Astrocyte (in vitro differentiated cells and primary cell): ENCODE measurements around the gene RBP4. TPM values are rescaled to one million over a fixed set of nuclear protein-coding genes. Genes with fewer than 3 reads are reported as not detected.
A peak's percentile ranks its signal among the peaks of the same experiment; 100 is the strongest.

ENCODE experiments used
- DNase-seq: peaks from one replicate; pipeline ENCODE4 v3.0.0-alpha.2; 2010; ENCODE audit warnings: low read depth
- FAIRE-seq: peaks from 2 replicates; lab custom pipeline; 2011; peaks lifted over from hg19 to GRCh38; lab: Jason Lieb, UNC
- H2AFZ ChIP-seq: 2 replicates; pipeline ENCODE4 v1.6.0; 2012; ENCODE audit warnings: low read depth, low read length, inconsistent platforms
- H3K27ac ChIP-seq: 2 replicates; pipeline ENCODE4 v1.5.1; 2011; ENCODE audit warnings: low read depth, low read length, inconsistent platforms
- H3K27me3 ChIP-seq: 2 replicates; pipeline ENCODE4 v1.6.0; 2011; ENCODE audit warnings: low read length, inconsistent platforms; ENCODE audit not compliant: insufficient read depth
- H3K36me3 ChIP-seq: 2 replicates; pipeline ENCODE4 v1.5.1; 2011; ENCODE audit warnings: low read length, inconsistent platforms; ENCODE audit not compliant: insufficient read depth
- H3K4me1 ChIP-seq: 2 replicates; pipeline ENCODE4 v1.5.1; 2011; ENCODE audit warnings: low read length, inconsistent platforms; ENCODE audit not compliant: insufficient read depth
- H3K4me2 ChIP-seq: 2 replicates; pipeline ENCODE4 v1.6.0; 2012; ENCODE audit warnings: low read length, inconsistent platforms
- H3K4me3 ChIP-seq: 2 replicates; pipeline ENCODE4 v1.5.1; 2011; ENCODE audit warnings: low read depth, mild to moderate bottlenecking, low read length, inconsistent platforms; ENCODE audit not compliant: insufficient read depth
- H3K79me2 ChIP-seq: 2 replicates; pipeline ENCODE4 v1.6.0; 2012; ENCODE audit warnings: mild to moderate bottlenecking, low read length, inconsistent platforms; ENCODE audit not compliant: insufficient read depth
- H3K9ac ChIP-seq: 2 replicates; pipeline ENCODE4 v1.6.0; 2012; ENCODE audit warnings: mild to moderate bottlenecking, low read length, inconsistent platforms
- H3K9me3 ChIP-seq: 2 replicates; pipeline ENCODE4 v1.5.1; 2012; ENCODE audit warnings: low read depth, mild to moderate bottlenecking, low read length, inconsistent platforms; ENCODE audit not compliant: insufficient read depth
- H4K20me1 ChIP-seq: 2 replicates; pipeline ENCODE4 v1.6.0; 2012; ENCODE audit warnings: low read length, inconsistent platforms; ENCODE audit not compliant: insufficient read depth
- H3K27ac Mint-ChIP-seq: one replicate; pipeline ENCODE4 v1.8.0; 2021; ENCODE audit warnings: mild to moderate bottlenecking, mixed read lengths; ENCODE audit not compliant: unreplicated experiment
- H3K27me3 Mint-ChIP-seq: one replicate; pipeline ENCODE4 v1.8.0; 2021; ENCODE audit warnings: low read depth, mixed read lengths; ENCODE audit not compliant: unreplicated experiment
- H3K36me3 Mint-ChIP-seq: one replicate; pipeline ENCODE4 v1.8.0; 2021; ENCODE audit warnings: low read depth, mixed read lengths; ENCODE audit not compliant: unreplicated experiment
- H3K4me1 Mint-ChIP-seq: one replicate; pipeline ENCODE4 v1.8.0; 2021; ENCODE audit warnings: low read depth, mixed read lengths; ENCODE audit not compliant: unreplicated experiment
- H3K4me3 Mint-ChIP-seq: one replicate; pipeline ENCODE4 v1.8.0; 2021; ENCODE audit warnings: mild to moderate bottlenecking, moderate library complexity, mixed read lengths; ENCODE audit not compliant: unreplicated experiment
- H3K9me3 Mint-ChIP-seq: one replicate; pipeline ENCODE4 v1.8.0; 2021; ENCODE audit warnings: mild to moderate bottlenecking, mixed read lengths; ENCODE audit not compliant: unreplicated experiment
- CTCF ChIP-seq: IDR thresholded peaks from 2 replicates; pipeline ENCODE4 v1.5.1; 2011; ENCODE audit warnings: low read depth, mild to moderate bottlenecking, inconsistent platforms, low read length, moderate library complexity; ENCODE audit not compliant: insufficient read depth
- EZH2 ChIP-seq: IDR thresholded peaks from 2 replicates; pipeline ENCODE4 v1.6.1; 2012; ENCODE audit warnings: mild to moderate bottlenecking, low read length, inconsistent platforms; ENCODE audit not compliant: insufficient read depth
- total RNA-seq: library from RNA; stranded (reverse); gene quantifications from 2 replicates; pipeline ENCODE4 v1.2.1, GENCODE V29; 2021

Gene RBP4
- total RNA-seq, 1 donor from 2014 or later: 0.27 TPM

- FAIRE-seq (no peak), DNase-seq (no peak)
- Histone ChIP-seq H3K4me1 (no peaks in the 10 kb centered on the region), H2AFZ (no peak overlapping the region), H4K20me1 (no peaks in the 10 kb centered on the region), H3K79me2 (no peaks in the 10 kb centered on the region), H3K9me3 (no peaks in the 10 kb centered on the region), H3K4me2 (peak overlapping the region; percentile 59), H3K4me3 (no peak overlapping the region), H3K27me3 (no peaks in the 10 kb centered on the region), H3K27ac (no peak overlapping the region), H3K9ac (no peak overlapping the region), H3K36me3 (no peaks in the 10 kb centered on the region)
- H3K27me3 Mint-ChIP-seq: peaks cover 40% of the 10 kb centered on the region
- no peak overlapping the region for H3K27ac Mint-ChIP-seq
- H3K36me3 Mint-ChIP-seq: peaks cover 2% of the 10 kb centered on the region
- no peaks in the 10 kb centered on the region for H3K4me1 Mint-ChIP-seq
- no peak for TF ChIP-seq EZH2
- no peak for TF ChIP-seq CTCF
- H3K9me3 Mint-ChIP-seq: peaks cover 5% of the 10 kb centered on the region
- H3K4me3 Mint-ChIP-seq: no peak overlapping the region
These were observed 58.7 kb downstream of the RBP4 start for GRCh38 chr10:93542358-93542791.

Other genes starting within 250 kb of the RBP4 start
- gene MYOF, start 118.9 kb downstream of the RBP4 start, total RNA-seq: 299 and 306 TPM in 2 replicates
- gene CEP55, start 104.6 kb downstream of the RBP4 start, total RNA-seq: 2.0 and 3.7 TPM in 2 replicates
- gene FFAR4, start 34.6 kb downstream of the RBP4 start, total RNA-seq: not detected in 2 replicates
- gene PDE6C, start 11.3 kb upstream of the RBP4 start, total RNA-seq: not detected in 2 replicates
- gene FRA10AC1, start 101.4 kb upstream of the RBP4 start, total RNA-seq: 10.6 and 13.2 TPM in 2 replicates
- 0.41 and 2.0 TPM in 2 replicates for gene LGI1, start 156.7 kb upstream of the RBP4 start, total RNA-seq